ENCODE measurements around the gene ENPP6.
"Not testable (repeated sequence)": the region's sequence is repeated elsewhere in the genome, so short reads cannot be mapped to it uniquely, and the experiment has no call there.

Gene ENPP6

GRCh38 chr4:184101711-184102110 lies 116.0 kb downstream of the ENPP6 start:
- no peak for DNase-seq

- DNase-seq: peak; percentile 40
Observed at GRCh38 chr4:184100297-184100885, 117.3 kb downstream of the ENPP6 start.

- DNase-seq: no peak
Observed at GRCh38 chr4:184099535-184099966, 118.1 kb downstream of the ENPP6 start.

GRCh38 chr4:184099000-184099399 lies 118.7 kb downstream of the ENPP6 start:
- DNase-seq: no peak

- DNase-seq: no peak
Observed at GRCh38 chr4:184097815-184098214, 119.9 kb downstream of the ENPP6 start.

GRCh38 chr4:184097241-184097605 lies 120.5 kb downstream of the ENPP6 start:
- peak; percentile 50 for DNase-seq

GRCh38 chr4:184096561-184097240 lies 121.0 kb downstream of the ENPP6 start:
- DNase-seq: no peak

GRCh38 chr4:184094532-184095159 lies 123.0 kb downstream of the ENPP6 start:
- DNase-seq: no peak

GRCh38 chr4:184091986-184092385 lies 125.7 kb downstream of the ENPP6 start:
- DNase-seq: no peak

- no peak for DNase-seq
Observed at GRCh38 chr4:184090571-184090970, 127.1 kb downstream of the ENPP6 start.

- DNase-seq: no peak
Observed at GRCh38 chr4:184080674-184081073, 137.0 kb downstream of the ENPP6 start.

- DNase-seq: no peak
Observed at GRCh38 chr4:184074677-184075388, 142.8 kb downstream of the ENPP6 start.

GRCh38 chr4:184067931-184068554 lies 149.6 kb downstream of the ENPP6 start:
- DNase-seq: no peak

GRCh38 chr4:184066584-184067300 lies 150.9 kb downstream of the ENPP6 start:
- no peak for DNase-seq

- no peak for DNase-seq
Observed at GRCh38 chr4:184064877-184065276, 152.8 kb downstream of the ENPP6 start.

GRCh38 chr4:184062769-184063168 lies 154.9 kb downstream of the ENPP6 start:
- no peak for DNase-seq

GRCh38 chr4:184061582-184061981 lies 156.1 kb downstream of the ENPP6 start:
- no peak for DNase-seq

GRCh38 chr4:184059099-184059498 lies 158.6 kb downstream of the ENPP6 start:
- no peak for DNase-seq

GRCh38 chr4:184058026-184058425 lies 159.6 kb downstream of the ENPP6 start:
- DNase-seq: no peak

- no peak for DNase-seq
Observed at GRCh38 chr4:184056877-184057276, 160.8 kb downstream of the ENPP6 start.

GRCh38 chr4:184053434-184053833 lies 164.2 kb downstream of the ENPP6 start:
- DNase-seq: no peak

- no peak for DNase-seq
Observed at GRCh38 chr4:184052616-184053015, 165.1 kb downstream of the ENPP6 start.

- DNase-seq: not testable (repeated sequence)
Observed at GRCh38 chr4:184051262-184051661, 166.4 kb downstream of the ENPP6 start.

Data from hematopoietic multipotent progenitor cell treated with erythropoietin and hydrocortisone succinate and interleukin-3 and kit ligand, for 6 days (in vitro differentiated cells).